K562 (cell line): ENCODE results near the gene PTOV1. TPM values are rescaled to one million over a fixed set of nuclear protein-coding genes. Genes with fewer than 3 reads are reported as not detected.

Experiments used
- EP300 ChIP-seq: IDR thresholded peaks from 2 replicates; pipeline ENCODE4 v1.6.1; 2012; ENCODE audit warnings: low read length, improper control_type of control experiment
- FOS ChIP-seq: IDR thresholded peaks from 3 replicates; pipeline ENCODE4 v1.6.1; 2011; ENCODE audit not compliant: insufficient read length; ENCODE audit errors: extremely low read depth
- KDM2B ChIP-seq: fragments of 250-450 bp; sonication (Bioruptor Pico); IDR thresholded peaks from 2 replicates; pipeline ENCODE4 v1.8.0; 2021; ENCODE audit warnings: mild to moderate bottlenecking, moderate library complexity
- MAFG ChIP-seq: fragments of 450-650 bp; conservative IDR thresholded peaks from 2 replicates; pipeline ENCODE4 v1.6.1; 2016; ENCODE audit warnings: missing genetic modification characterization, missing compliant biosample characterization
- POLR2AphosphoS2 ChIP-seq: IDR thresholded peaks from 2 replicates; pipeline ENCODE4 v1.6.1; 2012; ENCODE audit warnings: low read length, improper control_type of control experiment
- SRSF1 ChIP-seq: fragments of 200-400 bp; formaldehyde crosslinking; IDR thresholded peaks from 2 replicates; pipeline ENCODE4 v1.6.1; 2017; ENCODE audit warnings: mild to moderate bottlenecking, low read depth, low read length, moderate library complexity
- ZC3H4 ChIP-seq: sonication (generic); formaldehyde crosslinking; IDR thresholded peaks from 2 replicates; pipeline ENCODE4 v1.9.0; 2021; ENCODE audit warnings: missing genetic modification reagents, borderline replicate concordance
- polyA plus RNA-seq, 8 experiments: library from polyadenylated mRNA; depleted of rRNA in 4 of 8; stranded (reverse) in 5 of 8; unstranded in 3 of 8; fragments of >200 nt; fragmentation: Nextera tagmentation in 2 of 8; fragmentation: Illumina TruSeq in 1 of 8; extraction: Ambion mirVana in 2 of 8; extraction: Trizol in 1 of 8; gene quantifications; 2 replicates each; pipeline versions ENCODE4 v1.2.1 to v1.2.3, GENCODE V29; 2011 to 2014; ENCODE audit warnings: inconsistent platforms in 1 of 8, missing spikeins in 1 of 8
- total RNA-seq, 7 experiments: library from RNA; depleted of rRNA in 6 of 7; stranded (reverse); fragments of >200 nt in 6 of 7; fragmentation: Illumina TruSeq in 2 of 7; extraction: Trizol in 2 of 7; gene quantifications; 2 replicates each; pipeline versions ENCODE4 v1.2.1 to v1.2.3, GENCODE V29; 2011 to 2021; ENCODE audit warnings: low replicate concordance in 1 of 7
- TF ChIP-seq, protein P1 (sequence below): fragments of 450-650 bp; IDR thresholded peaks from 2 replicates; pipeline ENCODE4 v1.6.1; 2016; ENCODE audit warnings: missing biosample characterization, missing genetic modification characterization
- TF ChIP-seq, protein P2 (sequence below): fragments of 450-650 bp; conservative IDR thresholded peaks from 2 replicates; pipeline ENCODE4 v1.6.1; 2016; ENCODE audit warnings: missing genetic modification characterization, low read depth, mild to moderate bottlenecking, missing compliant biosample characterization, moderate library complexity
- TF ChIP-seq, protein P3 (sequence below): fragments of 250-450 bp; sonication (Bioruptor Pico); IDR thresholded peaks from 2 replicates; pipeline ENCODE4 v1.5.0; 2022; ENCODE audit warnings: mild to moderate bottlenecking
- TF ChIP-seq, protein P4 (sequence below): fragments of 200-600 bp; sonication (generic); IDR thresholded peaks from one replicate; pipeline ENCODE4 v1.6.1; 2012; ENCODE audit warnings: mild to moderate bottlenecking, low read depth, low read length, inconsistent platforms

The PTOV1 gene
- total and polyA plus RNA-seq, 9 of the 15 experiments (the other 6 are each of a cell fraction or from before 2014, with no cell fraction given): 4.9 to 169 (median 43.5) TPM

DNA sequence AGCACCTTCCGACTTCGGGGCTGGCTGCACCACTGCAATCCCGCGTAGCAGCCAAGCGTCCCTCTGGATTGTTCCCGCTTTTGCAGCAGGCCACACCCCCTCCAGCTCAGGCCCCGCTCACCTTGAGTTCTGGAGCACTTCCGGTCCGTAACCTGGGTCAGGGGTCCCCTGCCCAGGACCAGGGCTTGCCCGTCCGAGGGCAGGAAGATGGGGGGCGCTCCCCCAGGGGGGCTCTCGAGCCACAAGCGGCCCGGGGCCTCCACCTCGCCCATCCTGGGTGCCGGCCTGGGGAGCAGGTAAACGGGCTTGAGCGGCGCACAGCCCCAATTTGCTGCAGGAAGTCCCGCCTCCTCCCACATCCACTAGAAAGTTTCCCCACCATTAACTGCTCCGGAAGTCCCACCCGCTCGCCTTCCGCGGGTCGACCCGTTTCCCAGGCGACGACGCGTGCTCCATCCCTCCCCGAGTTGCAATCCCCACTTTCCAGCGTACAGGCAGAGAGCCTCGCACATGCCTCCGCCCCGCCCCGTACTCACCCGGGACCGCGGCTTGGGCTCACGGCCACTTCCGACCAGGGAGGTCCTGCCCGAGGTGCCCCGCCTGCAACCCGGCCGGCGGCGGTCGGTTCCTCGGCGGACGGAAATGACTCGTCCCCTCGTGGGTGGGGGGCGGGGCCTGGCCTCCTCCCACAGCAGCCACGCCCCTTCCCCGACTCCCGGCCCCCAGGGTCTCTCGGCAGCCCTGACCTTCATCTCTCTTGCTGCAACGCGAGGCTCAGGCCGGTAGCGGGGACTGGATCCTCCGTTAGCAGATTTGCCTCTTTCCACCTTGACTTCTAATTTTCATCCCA, 16.2 kb downstream of the PTOV1 start, which contains the start of gene PNKP (continued):
- TF ChIP-seq, protein P1, sequence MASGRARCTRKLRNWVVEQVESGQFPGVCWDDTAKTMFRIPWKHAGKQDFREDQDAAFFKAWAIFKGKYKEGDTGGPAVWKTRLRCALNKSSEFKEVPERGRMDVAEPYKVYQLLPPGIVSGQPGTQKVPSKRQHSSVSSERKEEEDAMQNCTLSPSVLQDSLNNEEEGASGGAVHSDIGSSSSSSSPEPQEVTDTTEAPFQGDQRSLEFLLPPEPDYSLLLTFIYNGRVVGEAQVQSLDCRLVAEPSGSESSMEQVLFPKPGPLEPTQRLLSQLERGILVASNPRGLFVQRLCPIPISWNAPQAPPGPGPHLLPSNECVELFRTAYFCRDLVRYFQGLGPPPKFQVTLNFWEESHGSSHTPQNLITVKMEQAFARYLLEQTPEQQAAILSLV (tag): no peak
- no peak for TF ChIP-seq FOS
- TF ChIP-seq, protein P2, sequence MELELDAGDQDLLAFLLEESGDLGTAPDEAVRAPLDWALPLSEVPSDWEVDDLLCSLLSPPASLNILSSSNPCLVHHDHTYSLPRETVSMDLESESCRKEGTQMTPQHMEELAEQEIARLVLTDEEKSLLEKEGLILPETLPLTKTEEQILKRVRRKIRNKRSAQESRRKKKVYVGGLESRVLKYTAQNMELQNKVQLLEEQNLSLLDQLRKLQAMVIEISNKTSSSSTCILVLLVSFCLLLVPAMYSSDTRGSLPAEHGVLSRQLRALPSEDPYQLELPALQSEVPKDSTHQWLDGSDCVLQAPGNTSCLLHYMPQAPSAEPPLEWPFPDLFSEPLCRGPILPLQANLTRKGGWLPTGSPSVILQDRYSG (tag): no peak
- TF ChIP-seq, protein P3, sequence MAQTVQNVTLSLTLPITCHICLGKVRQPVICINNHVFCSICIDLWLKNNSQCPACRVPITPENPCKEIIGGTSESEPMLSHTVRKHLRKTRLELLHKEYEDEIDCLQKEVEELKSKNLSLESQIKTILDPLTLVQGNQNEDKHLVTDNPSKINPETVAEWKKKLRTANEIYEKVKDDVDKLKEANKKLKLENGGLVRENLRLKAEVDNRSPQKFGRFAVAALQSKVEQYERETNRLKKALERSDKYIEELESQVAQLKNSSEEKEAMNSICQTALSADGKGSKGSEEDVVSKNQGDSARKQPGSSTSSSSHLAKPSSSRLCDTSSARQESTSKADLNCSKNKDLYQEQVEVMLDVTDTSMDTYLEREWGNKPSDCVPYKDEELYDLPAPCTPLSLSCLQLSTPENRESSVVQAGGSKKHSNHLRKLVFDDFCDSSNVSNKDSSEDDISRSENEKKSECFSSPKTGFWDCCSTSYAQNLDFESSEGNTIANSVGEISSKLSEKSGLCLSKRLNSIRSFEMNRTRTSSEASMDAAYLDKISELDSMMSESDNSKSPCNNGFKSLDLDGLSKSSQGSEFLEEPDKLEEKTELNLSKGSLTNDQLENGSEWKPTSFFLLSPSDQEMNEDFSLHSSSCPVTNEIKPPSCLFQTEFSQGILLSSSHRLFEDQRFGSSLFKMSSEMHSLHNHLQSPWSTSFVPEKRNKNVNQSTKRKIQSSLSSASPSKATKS (CRISPR knock-in tag): no peak
- TF ChIP-seq, protein P4, sequence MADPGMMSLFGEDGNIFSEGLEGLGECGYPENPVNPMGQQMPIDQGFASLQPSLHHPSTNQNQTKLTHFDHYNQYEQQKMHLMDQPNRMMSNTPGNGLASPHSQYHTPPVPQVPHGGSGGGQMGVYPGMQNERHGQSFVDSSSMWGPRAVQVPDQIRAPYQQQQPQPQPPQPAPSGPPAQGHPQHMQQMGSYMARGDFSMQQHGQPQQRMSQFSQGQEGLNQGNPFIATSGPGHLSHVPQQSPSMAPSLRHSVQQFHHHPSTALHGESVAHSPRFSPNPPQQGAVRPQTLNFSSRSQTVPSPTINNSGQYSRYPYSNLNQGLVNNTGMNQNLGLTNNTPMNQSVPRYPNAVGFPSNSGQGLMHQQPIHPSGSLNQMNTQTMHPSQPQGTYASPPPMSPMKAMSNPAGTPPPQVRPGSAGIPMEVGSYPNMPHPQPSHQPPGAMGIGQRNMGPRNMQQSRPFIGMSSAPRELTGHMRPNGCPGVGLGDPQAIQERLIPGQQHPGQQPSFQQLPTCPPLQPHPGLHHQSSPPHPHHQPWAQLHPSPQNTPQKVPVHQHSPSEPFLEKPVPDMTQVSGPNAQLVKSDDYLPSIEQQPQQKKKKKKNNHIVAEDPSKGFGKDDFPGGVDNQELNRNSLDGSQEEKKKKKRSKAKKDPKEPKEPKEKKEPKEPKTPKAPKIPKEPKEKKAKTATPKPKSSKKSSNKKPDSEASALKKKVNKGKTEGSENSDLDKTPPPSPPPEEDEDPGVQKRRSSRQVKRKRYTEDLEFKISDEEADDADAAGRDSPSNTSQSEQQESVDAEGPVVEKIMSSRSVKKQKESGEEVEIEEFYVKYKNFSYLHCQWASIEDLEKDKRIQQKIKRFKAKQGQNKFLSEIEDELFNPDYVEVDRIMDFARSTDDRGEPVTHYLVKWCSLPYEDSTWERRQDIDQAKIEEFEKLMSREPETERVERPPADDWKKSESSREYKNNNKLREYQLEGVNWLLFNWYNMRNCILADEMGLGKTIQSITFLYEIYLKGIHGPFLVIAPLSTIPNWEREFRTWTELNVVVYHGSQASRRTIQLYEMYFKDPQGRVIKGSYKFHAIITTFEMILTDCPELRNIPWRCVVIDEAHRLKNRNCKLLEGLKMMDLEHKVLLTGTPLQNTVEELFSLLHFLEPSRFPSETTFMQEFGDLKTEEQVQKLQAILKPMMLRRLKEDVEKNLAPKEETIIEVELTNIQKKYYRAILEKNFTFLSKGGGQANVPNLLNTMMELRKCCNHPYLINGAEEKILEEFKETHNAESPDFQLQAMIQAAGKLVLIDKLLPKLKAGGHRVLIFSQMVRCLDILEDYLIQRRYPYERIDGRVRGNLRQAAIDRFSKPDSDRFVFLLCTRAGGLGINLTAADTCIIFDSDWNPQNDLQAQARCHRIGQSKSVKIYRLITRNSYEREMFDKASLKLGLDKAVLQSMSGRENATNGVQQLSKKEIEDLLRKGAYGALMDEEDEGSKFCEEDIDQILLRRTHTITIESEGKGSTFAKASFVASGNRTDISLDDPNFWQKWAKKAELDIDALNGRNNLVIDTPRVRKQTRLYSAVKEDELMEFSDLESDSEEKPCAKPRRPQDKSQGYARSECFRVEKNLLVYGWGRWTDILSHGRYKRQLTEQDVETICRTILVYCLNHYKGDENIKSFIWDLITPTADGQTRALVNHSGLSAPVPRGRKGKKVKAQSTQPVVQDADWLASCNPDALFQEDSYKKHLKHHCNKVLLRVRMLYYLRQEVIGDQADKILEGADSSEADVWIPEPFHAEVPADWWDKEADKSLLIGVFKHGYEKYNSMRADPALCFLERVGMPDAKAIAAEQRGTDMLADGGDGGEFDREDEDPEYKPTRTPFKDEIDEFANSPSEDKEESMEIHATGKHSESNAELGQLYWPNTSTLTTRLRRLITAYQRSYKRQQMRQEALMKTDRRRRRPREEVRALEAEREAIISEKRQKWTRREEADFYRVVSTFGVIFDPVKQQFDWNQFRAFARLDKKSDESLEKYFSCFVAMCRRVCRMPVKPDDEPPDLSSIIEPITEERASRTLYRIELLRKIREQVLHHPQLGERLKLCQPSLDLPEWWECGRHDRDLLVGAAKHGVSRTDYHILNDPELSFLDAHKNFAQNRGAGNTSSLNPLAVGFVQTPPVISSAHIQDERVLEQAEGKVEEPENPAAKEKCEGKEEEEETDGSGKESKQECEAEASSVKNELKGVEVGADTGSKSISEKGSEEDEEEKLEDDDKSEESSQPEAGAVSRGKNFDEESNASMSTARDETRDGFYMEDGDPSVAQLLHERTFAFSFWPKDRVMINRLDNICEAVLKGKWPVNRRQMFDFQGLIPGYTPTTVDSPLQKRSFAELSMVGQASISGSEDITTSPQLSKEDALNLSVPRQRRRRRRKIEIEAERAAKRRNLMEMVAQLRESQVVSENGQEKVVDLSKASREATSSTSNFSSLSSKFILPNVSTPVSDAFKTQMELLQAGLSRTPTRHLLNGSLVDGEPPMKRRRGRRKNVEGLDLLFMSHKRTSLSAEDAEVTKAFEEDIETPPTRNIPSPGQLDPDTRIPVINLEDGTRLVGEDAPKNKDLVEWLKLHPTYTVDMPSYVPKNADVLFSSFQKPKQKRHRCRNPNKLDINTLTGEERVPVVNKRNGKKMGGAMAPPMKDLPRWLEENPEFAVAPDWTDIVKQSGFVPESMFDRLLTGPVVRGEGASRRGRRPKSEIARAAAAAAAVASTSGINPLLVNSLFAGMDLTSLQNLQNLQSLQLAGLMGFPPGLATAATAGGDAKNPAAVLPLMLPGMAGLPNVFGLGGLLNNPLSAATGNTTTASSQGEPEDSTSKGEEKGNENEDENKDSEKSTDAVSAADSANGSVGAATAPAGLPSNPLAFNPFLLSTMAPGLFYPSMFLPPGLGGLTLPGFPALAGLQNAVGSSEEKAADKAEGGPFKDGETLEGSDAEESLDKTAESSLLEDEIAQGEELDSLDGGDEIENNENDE: no peak
- 0 out of 2 replicates have a peak, but pooled peaks have one; percentile 42 for TF ChIP-seq KDM2B (CRISPR knock-in tag)
- peak; percentile 82; the same call in 1 of the 2 replicates for TF ChIP-seq POLR2AphosphoS2
- no peak for TF ChIP-seq EP300
- TF ChIP-seq SRSF1: no peak
- TF ChIP-seq MAFG: no peak
- TF ChIP-seq ZC3H4 (CRISPR knock-in tag): no peak
